PC-9 (cell line): ENCODE results near the gene PSMB7.

ENCODE experiments used
- CTCF ChIP-seq: fragments of 200-600 bp; sonication (generic); conservative IDR thresholded peaks from 2 replicates; pipeline ENCODE4 v1.6.1; 2017; ENCODE audit warnings: mixed run types, antibody characterized with exemption, mild to moderate bottlenecking, moderate library complexity
- EZH2 ChIP-seq: fragments of 200-600 bp; sonication (generic); IDR thresholded peaks from 2 replicates; pipeline ENCODE4 v1.8.0; 2017; ENCODE audit warnings: antibody characterized with exemption, low read depth

- TF ChIP-seq EZH2 (no peak), CTCF (no peak)
Observed at GRCh38 chr9:124332361-124333202, 82.7 kb downstream of the PSMB7 start.
